Keratinocyte (primary cell): Measurements from ENCODE around the gene MMP24OS.

Experiments
- CTCF ChIP-seq, 3 experiments: IDR thresholded peaks in 1 of 3; conservative IDR thresholded peaks in 1 of 3; optimal IDR thresholded peaks in 1 of 3; 2 replicates in 2 of 3; 3 replicates in 1 of 3; pipeline versions ENCODE3 to v1.5.1; 2011; ENCODE audit warnings: low read length in 3 of 3, mild to moderate bottlenecking in 3 of 3, moderate library complexity in 2 of 3, control low read depth in 1 of 3, inconsistent platforms in 1 of 3; ENCODE audit not compliant: insufficient read depth in 2 of 3; ENCODE audit errors: extremely low read depth in 1 of 3
- EZH2 ChIP-seq: IDR thresholded peaks from one replicate; pipeline ENCODE4 v1.6.1; 2012; ENCODE audit warnings: inconsistent platforms, mild to moderate bottlenecking, low read length, moderate library complexity

DNA sequence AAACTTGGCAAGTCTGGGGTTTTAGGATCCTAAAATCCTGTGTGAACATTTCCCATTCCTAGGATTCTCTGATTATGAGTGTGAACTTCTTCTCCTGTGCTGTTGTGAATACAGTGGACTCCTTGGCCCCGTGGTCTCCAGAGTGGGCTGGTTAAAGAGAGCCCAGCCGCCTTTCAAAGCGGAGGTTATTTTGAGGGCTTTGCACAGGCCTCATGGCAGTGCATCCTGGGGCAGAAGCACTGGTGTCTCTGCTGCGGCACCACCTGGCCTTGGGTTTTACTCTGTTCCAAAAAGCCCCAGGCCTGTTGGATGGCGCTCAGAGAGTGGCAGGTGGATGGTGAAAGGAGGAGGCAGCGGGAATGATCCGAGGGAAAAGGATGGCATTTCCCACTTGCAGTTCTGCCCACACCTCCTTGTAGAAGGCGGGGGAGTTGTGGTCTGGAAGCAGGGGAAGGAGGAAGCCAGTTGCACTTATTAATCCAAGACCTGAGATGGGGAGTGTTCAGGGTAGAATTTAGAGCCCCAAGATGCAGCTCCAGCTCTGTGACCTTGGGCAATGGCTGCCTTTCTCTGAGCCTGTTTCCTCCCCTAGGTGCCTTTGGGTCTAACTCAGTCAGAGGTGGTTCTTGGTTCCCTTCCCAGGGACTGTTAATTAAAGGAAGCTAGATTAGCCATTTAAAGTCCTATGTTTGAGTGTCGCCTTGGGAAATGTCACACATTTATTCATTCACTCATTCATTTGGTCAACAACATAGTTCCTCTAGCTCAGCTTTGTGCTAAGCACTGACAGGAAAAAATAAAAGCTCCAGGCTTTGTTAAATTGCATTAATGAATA, 29.1 kb downstream of the MMP24OS start:
- TF ChIP-seq CTCF (optimal IDR thresholded peaks at IDR 0.05 in 1 of 3, IDR thresholded peaks at IDR 0.05 in 1 of 3, conservative IDR thresholded peaks at IDR 0.05 in 1 of 3; ENCODE audit: extremely low read depth in 1 of 3, insufficient read depth in 2 of 3, low read length in 3 of 3), result no peak
- TF ChIP-seq EZH2, result no peak
